Smooth muscle cell of the pulmonary artery (primary cell): ENCODE results near the gene CRACR2A. TPM values are rescaled to one million over a fixed set of nuclear protein-coding genes. Genes with fewer than 3 reads are reported as not detected.

ENCODE experiments used
- total RNA-seq: library from RNA; depleted of rRNA; stranded (reverse); fragments of >200 nt; gene quantifications from 2 replicates; pipeline ENCODE4 v1.2.3, GENCODE V29; 2014

CRACR2A gene
- 0.69 and 4.3 TPM in 2 replicates for total RNA-seq

GRCh38 chr12:3752741-3753486 lies at the start of gene CRACR2A:
TSS of gene CRACR2A (minus strand) at chr12:3753109. CDS start at chr12:3696999, 56,110 bp downstream.

Other genes with a start within 250 kb of the CRACR2A start
- 4.7 and 6.4 TPM in 2 replicates for gene PARP11, start 120.3 kb upstream of the CRACR2A start, total RNA-seq